ENCODE data around the gene SCNN1B. TPM values are rescaled to one million over a fixed set of nuclear protein-coding genes. Genes with fewer than 3 reads are reported as not detected.

The SCNN1B gene
- total and polyA plus RNA-seq, 12 donors: 0.11 to 0.38 (median 0.22) TPM; not detected in 4

GRCh38 chr16:23320693-23321092 lies 18.6 kb downstream of the SCNN1B start:
- DNase-seq (no peak), ATAC-seq (no peak)
- Histone ChIP-seq H3K4me1 (peaks cover 0 to 10% (median 3%) of the 10 kb centered on the region in 9 donors), H3K9me3 (no peaks in the 10 kb centered on the region), H3K36me3 (no peaks in the 10 kb centered on the region), H3K27ac (no peak overlapping the region), H3K4me3 (no peak overlapping the region), H3K27me3 (peaks cover 0 to 12% (median 0%) of the 10 kb centered on the region in 7 donors)
- 76 to 78% methylated on average over 7 of the region's 7 CpGs for WGBS, 2 donors
- intact Hi-C loops (cut with DNase I): loop anchor here in 1 of 10 donors (10.0 kb wide), 1 partner anchor 74 kb away; no protein-coding TSS in a partner anchor
- TF ChIP-seq CTCF (IDR thresholded peaks at IDR 0.05): no peak

GRCh38 chr16:23321206-23321875 lies 19.2 kb downstream of the SCNN1B start:
- H3K9me3 ChIP-seq: no peaks in the 10 kb centered on the region
- ATAC-seq (peak in 1 of 8 donors; percentile 24), DNase-seq (no peak)
- intact Hi-C loops (cut with DNase I): loop anchor here in 1 of 10 donors (10.0 kb wide), 1 partner anchor 73 kb away; no protein-coding TSS in a partner anchor
- H3K36me3 ChIP-seq: no peaks in the 10 kb centered on the region
- peaks cover 0 to 10% (median 3%) of the 10 kb centered on the region in 9 donors for H3K4me1 ChIP-seq
- peaks cover 0 to 12% (median 0%) of the 10 kb centered on the region in 7 donors for H3K27me3 ChIP-seq
- whole genome bisulfite sequencing, 2 donors: 85 to 89% methylated on average over 14 of the region's 14 CpGs
- no peak overlapping the region for H3K27ac ChIP-seq
- H3K4me3 ChIP-seq: no peak overlapping the region
- TF ChIP-seq CTCF (IDR thresholded peaks at IDR 0.05): no peak

DNA sequence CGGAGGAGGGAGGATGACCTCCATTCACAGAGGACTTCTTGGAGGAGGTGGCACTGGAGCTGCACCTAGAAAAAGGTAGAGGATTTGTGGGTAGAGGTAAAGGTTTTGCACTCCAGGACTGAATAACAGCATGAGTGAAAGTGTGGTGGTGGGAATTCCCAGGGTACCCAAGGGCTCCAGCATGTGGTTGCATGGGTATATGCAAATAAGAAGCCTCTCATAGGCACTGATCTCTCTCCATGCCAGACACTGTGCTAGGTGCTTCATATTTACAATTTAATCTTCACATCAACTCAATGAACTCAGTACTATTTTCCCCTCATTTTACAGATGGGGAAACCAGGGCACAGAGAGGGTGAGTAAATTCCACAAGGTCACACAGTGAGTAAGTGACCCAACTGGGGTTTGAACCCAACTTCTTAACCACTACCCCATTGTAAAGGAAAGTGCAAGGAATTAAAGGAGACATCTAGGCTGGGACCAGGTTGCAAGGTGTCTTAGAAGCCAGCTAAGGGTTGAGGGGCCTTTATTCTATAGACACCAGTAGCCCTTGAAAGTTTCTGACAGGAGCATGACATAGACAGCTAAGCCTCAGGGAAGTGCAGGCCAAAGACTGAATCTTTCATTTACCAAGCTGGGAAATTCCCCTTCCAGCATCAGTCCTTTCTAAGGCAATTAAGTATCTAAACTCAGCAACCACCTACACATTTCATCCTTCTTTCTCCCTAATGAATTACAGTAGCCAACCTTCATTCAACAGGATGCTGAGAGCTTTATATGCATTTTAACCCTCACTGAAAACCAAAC lies 21.3 kb downstream of the SCNN1B start:
- ATAC-seq: no peak

More for the DNA sequence above, 21.3 kb downstream of the SCNN1B start:
- Histone ChIP-seq H3K9me3 (peaks cover 0 to 2% (median 0%) of the 10 kb centered on the region in 11 donors), H3K27ac (no peak overlapping the region), H3K27me3 (peaks cover 0 to 16% (median 0%) of the 10 kb centered on the region in 7 donors), H3K36me3 (no peaks in the 10 kb centered on the region), H3K4me1 (peaks cover 0 to 10% (median 3%) of the 10 kb centered on the region in 9 donors), H3K4me3 (no peak overlapping the region)
- TF ChIP-seq CTCF (IDR thresholded peaks at IDR 0.05): no peak
- 93 to 97% methylated on average over 1 of the region's 1 CpG for WGBS, 2 donors
- intact Hi-C loops (cut with DNase I): loop anchor here in 1 of 10 donors (10.0 kb wide), 1 partner anchor 71 kb away; no protein-coding TSS in a partner anchor
- DNase-seq: no peak

Measured in heart right ventricle (tissue), 16 donors.